WTC11 (cell line): ENCODE data around the gene RAD51AP2. TPM values are rescaled to one million over a fixed set of nuclear protein-coding genes. Genes with fewer than 3 reads are reported as not detected.

Experiments
- total RNA-seq: library from RNA; stranded (reverse); gene quantifications from 3 replicates; pipeline ENCODE4 v1.2.3, GENCODE V29; 2021

The RAD51AP2 gene
- total RNA-seq, 1 experiment from 2014 or later: 0.26 TPM

Other genes starting within 250 kb of the RAD51AP2 start
- 78.4 to 83.6 TPM (median 82.4 TPM) in 3 replicates for gene VSNL1, start 22.3 kb upstream of the RAD51AP2 start, total RNA-seq
- gene SMC6, start 235.4 kb upstream of the RAD51AP2 start, total RNA-seq: 39.9 to 46.7 TPM (median 40.5 TPM) in 3 replicates
- gene GEN1, start 235.7 kb upstream of the RAD51AP2 start, total RNA-seq: 21.1 to 23.9 TPM (median 23.7 TPM) in 3 replicates